HepG2 (cell line): ENCODE data around the gene TLCD3A.
"Not testable (repeated sequence)": the region's sequence is repeated elsewhere in the genome, so short reads cannot be mapped to it uniquely, and the experiment has no call there.

Source experiments
- AFF4 ChIP-seq: sonication (generic); formaldehyde crosslinking; IDR thresholded peaks from 2 replicates; pipeline ENCODE4 v1.4.0; 2020; ENCODE audit warnings: missing genetic modification reagents
- DNMT1 ChIP-seq: sonication (generic); formaldehyde crosslinking; IDR thresholded peaks from 2 replicates; pipeline ENCODE4 v1.5.1; 2020; ENCODE audit warnings: mild to moderate bottlenecking, missing genetic modification reagents
- ELK4 ChIP-seq: sonication (generic); formaldehyde crosslinking; IDR thresholded peaks from 2 replicates; pipeline ENCODE4 v1.9.0; 2021; ENCODE audit warnings: missing genetic modification reagents, borderline replicate concordance
- EP300 ChIP-seq, 3 experiments: sonication (generic) in 1 of 3; formaldehyde crosslinking in 1 of 3; IDR thresholded peaks; 2 replicates each; pipeline versions ENCODE4 v1.5.1 to v1.6.1; 2011 to 2020; ENCODE audit warnings: low read depth in 2 of 3, low read length in 2 of 3, borderline replicate concordance in 1 of 3, improper control_type of control experiment in 1 of 3, mild to moderate bottlenecking in 1 of 3, missing genetic modification reagents in 1 of 3, moderate library complexity in 1 of 3
- RAD51 ChIP-seq: fragments of 450-650 bp; IDR thresholded peaks from 2 replicates; pipeline ENCODE4 v1.6.1; 2016; ENCODE audit warnings: borderline replicate concordance
- SMAD3 ChIP-seq: sonication (generic); formaldehyde crosslinking; IDR thresholded peaks from 2 replicates; pipeline ENCODE4 v1.4.0; 2020; ENCODE audit warnings: missing genetic modification reagents
- SRSF1 ChIP-seq: fragments of 200-400 bp; formaldehyde crosslinking; optimal IDR thresholded peaks from 2 replicates; pipeline ENCODE3; 2017; ENCODE audit warnings: mild to moderate bottlenecking, low read depth, low read length, moderate library complexity
- ZBTB49 ChIP-seq: sonication (generic); formaldehyde crosslinking; IDR thresholded peaks from 2 replicates; pipeline ENCODE4 v1.4.0; 2020; ENCODE audit warnings: missing genetic modification reagents, borderline replicate concordance
- ZHX2 ChIP-seq, 2 experiments: sonication (generic) in 1 of 2; formaldehyde crosslinking in 1 of 2; IDR thresholded peaks; 2 replicates each; pipeline versions ENCODE4 v1.6.1 to v1.9.0; 2014 to 2022; ENCODE audit warnings: antibody characterized with exemption in 1 of 2, borderline replicate concordance in 1 of 2, inconsistent platforms in 1 of 2, low read depth in 1 of 2, missing genetic modification reagents in 1 of 2
- ZNF383 ChIP-seq: sonication (generic); formaldehyde crosslinking; IDR thresholded peaks from 2 replicates; pipeline ENCODE4 v1.4.0; 2020; ENCODE audit warnings: missing genetic modification reagents, mild to moderate bottlenecking, borderline replicate concordance
- ZNF777 ChIP-seq: sonication (generic); formaldehyde crosslinking; IDR thresholded peaks from 2 replicates; pipeline ENCODE4 v1.4.0; 2020; ENCODE audit warnings: missing genetic modification reagents
- ZNF780A ChIP-seq: sonication (generic); formaldehyde crosslinking; IDR thresholded peaks from 2 replicates; pipeline ENCODE4 v1.8.0; 2022; ENCODE audit warnings: mild to moderate bottlenecking, missing genetic modification reagents, moderate library complexity
- ZZZ3 ChIP-seq: sonication (generic); formaldehyde crosslinking; IDR thresholded peaks from 2 replicates; pipeline ENCODE4 v1.4.0; 2020; ENCODE audit warnings: missing genetic modification reagents, mild to moderate bottlenecking, borderline replicate concordance

GRCh38 chr17:785901-786300 is 53.5 kb downstream of the TLCD3A start:
- not testable (repeated sequence) for TF ChIP-seq ZNF777 (CRISPR knock-in tag); DNMT1; SRSF1; ZNF780A (CRISPR knock-in tag); AFF4 (CRISPR knock-in tag); SMAD3; ZNF383 (CRISPR knock-in tag); ZBTB49 (CRISPR knock-in tag); ZHX2 (IDR thresholded peaks at IDR 0.05; ENCODE audit: low read depth); ZHX2 (CRISPR knock-in tag; IDR thresholded peaks at IDR 0.05; ENCODE audit: borderline replicate concordance); ELK4 (CRISPR knock-in tag); EP300 (IDR thresholded peaks at IDR 0.05; ENCODE audit: low read depth in 2 of 2, low read length in 2 of 2); EP300 (CRISPR knock-in tag; IDR thresholded peaks at IDR 0.05; ENCODE audit: borderline replicate concordance); ZZZ3 (CRISPR knock-in tag); RAD51
